ENCODE results near the gene GJA5.

GRCh38 chr1:147791876-147792275, 31.5 kb upstream of the GJA5 start:
- TF ChIP-seq POLR2A (IDR thresholded peaks at IDR 0.05) (no peak), CTCF (IDR thresholded peaks at IDR 0.05) (no peak)
